Peyer's patch (tissue), 4 donors: ENCODE measurements around the gene TOPAZ1.

Experiments used
- POLR2A ChIP-seq, 2 donors: fragments of 450-650 bp; IDR thresholded peaks; one replicate each; pipeline ENCODE4 v1.5.1; 2017; ENCODE audit warnings: antibody characterized with exemption in 2 of 2, mild to moderate bottlenecking in 2 of 2, moderate library complexity in 2 of 2
- TF ChIP-seq, protein P1 (sequence below), 6 experiments: fragments of 450-650 bp in 4 of 6; fragments of 200-600 bp in 2 of 6; sonication (generic) in 1 of 6; IDR thresholded peaks; one replicate each; pipeline ENCODE4 v1.5.1; 2017 to 2019; ENCODE audit warnings: antibody characterized with exemption in 6 of 6, mild to moderate bottlenecking in 3 of 6, moderate library complexity in 1 of 6

DNA sequence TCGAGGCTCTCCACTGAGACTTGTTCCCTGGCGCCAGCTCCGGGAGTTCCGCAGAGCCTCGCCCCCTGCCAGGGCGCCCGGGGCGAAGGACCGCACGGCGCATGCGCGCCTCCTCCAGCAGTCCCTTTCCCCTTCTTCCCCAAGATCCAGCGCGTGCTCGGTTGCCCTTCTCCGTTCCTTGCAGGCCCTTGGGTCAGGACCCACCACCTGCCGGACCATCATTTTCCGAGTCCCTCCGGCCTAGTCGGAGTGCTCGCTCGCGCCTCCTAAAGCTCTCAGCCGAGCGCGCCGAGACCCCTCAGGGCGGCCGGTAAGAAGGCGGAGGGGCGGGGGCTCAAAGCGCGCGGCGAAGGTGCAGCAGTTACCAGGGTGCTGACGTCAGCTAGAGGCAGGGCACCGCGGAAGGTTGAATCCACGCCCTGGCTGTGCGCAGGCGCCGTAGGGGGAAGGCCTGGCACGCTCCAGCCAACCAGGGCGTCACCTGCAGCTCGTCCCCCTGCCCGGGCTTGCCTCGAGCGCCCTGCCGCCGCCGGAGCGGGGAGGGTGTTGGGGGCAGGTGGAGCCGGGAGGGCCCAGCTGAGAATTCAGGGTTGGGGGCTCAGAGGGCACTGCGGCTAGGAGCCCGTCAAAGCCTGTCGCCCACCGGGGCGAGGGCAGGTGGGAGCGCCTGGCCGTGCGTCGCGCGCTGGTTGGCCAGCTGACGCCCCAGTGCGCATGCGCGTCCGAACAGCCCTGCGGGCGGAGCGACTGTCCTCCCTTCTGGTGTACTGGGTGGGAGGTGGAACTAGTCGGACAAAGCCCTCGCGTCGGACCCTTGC, 96.5 kb downstream of the TOPAZ1 start, which contains the start of gene TCAIM:
- TF ChIP-seq POLR2A (IDR thresholded peaks at IDR 0.05): peak; percentile 74 to 86
- TF ChIP-seq, protein P1, sequence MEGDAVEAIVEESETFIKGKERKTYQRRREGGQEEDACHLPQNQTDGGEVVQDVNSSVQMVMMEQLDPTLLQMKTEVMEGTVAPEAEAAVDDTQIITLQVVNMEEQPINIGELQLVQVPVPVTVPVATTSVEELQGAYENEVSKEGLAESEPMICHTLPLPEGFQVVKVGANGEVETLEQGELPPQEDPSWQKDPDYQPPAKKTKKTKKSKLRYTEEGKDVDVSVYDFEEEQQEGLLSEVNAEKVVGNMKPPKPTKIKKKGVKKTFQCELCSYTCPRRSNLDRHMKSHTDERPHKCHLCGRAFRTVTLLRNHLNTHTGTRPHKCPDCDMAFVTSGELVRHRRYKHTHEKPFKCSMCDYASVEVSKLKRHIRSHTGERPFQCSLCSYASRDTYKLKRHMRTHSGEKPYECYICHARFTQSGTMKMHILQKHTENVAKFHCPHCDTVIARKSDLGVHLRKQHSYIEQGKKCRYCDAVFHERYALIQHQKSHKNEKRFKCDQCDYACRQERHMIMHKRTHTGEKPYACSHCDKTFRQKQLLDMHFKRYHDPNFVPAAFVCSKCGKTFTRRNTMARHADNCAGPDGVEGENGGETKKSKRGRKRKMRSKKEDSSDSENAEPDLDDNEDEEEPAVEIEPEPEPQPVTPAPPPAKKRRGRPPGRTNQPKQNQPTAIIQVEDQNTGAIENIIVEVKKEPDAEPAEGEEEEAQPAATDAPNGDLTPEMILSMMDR (IDR thresholded peaks at IDR 0.05): peak in 1 of 6 experiments; percentile 3
